H4 (cell line): Measurements from ENCODE around the gene SBK1. TPM values are rescaled to one million over a fixed set of nuclear protein-coding genes. Genes with fewer than 3 reads are reported as not detected.
"Not testable (repeated sequence)": the region's sequence is repeated elsewhere in the genome, so short reads cannot be mapped to it uniquely, and the experiment has no call there.

Source experiments
- DNase-seq: peaks from one replicate; pipeline ENCODE4 v3.0.0-alpha.2; 2015; ENCODE audit warnings: low spot score
- total RNA-seq: library from RNA; depleted of rRNA; stranded (reverse); fragments of >200 nt; shearing (Covaris generic); gene quantifications from 2 replicates; pipeline ENCODE4 v1.2.3, GENCODE V29; 2014; rRNA removed

The SBK1 gene
- 0.08 TPM in 1 of 2 replicates, not detected in the other for total RNA-seq

- DNase-seq, result peak; percentile 57
These were observed at the start of gene SBK1 for GRCh38 chr16:28291651-28292626. TSS of gene SBK1 (plus strand) at chr16:28292525. CDS start at chr16:28317392, 24,867 bp downstream.

GRCh38 chr16:28249483-28249882 lies 42.8 kb upstream of the SBK1 start:
- DNase-seq, result not testable (repeated sequence)

DNA sequence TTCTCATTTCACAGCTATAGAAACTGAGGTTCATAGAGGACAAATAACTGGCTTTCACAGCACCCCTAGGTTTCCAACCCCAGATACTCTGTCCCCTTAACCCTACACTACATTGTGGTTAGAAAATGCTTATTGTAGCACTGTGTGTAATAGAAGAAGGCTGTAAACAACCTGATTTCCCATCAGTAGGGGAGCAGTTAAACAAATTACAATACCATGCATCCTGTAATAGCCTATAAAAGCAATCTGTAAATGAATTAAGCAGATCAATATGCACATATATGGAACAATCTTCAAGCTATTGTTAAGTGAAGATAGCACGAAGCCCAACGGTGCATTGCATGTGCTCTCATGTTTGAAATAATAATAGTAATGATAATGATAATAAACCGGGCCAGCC lies 41.3 kb upstream of the SBK1 start:
- no peak for DNase-seq

GRCh38 chr16:28254158-28254557 lies 38.2 kb upstream of the SBK1 start:
- no peak for DNase-seq

GRCh38 chr16:28255838-28256237 lies 36.5 kb upstream of the SBK1 start:
- DNase-seq, result no peak

DNA sequence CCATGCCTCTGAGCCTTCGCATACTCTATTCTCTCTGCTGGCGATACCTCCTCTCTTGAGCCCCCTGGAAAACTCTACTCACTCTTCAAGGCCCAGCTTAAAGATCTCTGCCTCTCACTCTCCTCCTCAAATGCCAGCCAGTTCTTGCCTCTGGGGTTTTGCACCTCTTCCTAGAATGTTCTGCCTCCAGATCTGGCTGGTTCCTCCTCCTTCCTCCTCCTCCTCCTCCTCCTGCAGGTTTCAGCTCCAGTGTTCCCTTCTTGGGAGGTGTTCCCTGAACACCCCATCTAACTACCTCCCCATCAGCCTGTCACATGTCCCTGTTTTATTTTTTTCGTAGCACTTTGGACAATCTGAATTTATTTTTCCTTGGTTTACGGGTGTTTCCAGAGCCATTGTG lies 35.1 kb upstream of the SBK1 start:
- DNase-seq, result no peak

DNA sequence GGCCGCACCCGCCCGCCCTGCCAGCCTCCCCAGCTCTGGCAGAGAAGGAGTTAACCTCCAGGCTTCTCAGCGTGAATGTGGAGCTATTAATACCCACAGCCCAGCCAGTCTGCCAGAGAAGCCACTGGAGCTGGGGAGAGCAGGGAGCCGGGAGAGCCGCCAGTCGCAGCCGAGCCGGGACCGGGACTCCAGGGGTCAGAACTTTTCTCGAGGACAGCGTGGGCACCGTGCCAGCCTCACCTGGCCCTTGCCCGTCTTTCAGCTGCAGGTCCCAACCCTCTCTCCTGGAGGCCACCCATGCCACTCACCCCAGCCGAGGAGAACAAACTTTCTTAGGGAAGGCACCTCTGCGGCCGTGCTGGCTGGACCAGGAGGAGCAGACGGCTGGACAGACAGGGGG lies 33.8 kb upstream of the SBK1 start:
- DNase-seq, result no peak

DNA sequence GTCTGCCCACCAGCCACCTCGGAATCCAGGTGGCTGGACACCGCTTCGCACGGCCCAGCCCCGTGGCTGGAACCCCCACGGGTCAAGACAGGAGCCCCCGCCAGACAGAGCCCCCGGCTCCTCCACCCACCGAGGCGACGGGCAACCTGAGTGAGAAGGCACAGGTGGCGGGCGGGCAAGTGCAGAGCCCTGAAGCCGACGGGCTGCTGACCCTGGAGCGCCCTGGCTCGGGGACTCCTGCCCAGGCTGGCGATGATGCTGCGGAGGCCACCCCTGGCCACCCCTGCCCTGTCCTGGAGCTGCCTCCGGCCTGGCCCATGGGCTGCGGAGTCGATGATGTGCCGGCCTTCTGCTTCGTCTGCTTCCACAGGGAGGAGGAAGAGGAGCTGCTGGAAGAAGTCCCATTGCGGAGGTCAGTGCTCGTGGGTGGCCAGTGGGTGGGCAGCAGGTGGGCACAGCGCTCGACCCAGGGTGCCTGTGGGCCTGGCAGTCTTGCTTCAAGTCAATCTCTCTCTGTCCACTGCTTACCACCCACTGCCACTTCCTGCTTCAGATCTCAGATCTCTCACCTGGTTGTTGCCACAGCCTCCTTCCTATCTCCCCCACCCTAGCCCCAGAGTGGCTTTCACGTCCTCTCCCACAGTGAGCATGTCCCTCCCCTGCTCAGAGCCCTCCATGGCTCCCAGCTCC lies 33.1 kb upstream of the SBK1 start:
- DNase-seq, result no peak

DNA sequence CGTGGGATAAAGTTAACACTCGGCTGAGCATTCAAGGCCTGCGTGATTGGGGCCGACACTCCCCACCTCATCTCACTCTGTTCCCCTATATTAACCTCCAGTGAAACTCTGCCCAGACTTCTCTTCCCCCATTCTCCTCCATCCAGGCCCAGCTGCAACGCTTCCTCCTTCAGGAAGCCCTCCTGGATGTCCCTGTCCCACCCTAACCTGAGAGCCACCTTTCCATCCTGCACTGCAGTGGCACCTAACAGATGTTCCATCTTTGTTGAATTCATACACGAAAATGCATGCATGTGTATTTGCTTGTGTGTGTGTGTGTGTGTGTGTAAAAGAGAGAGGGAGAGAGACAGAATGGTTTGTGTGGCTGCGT lies 32.6 kb upstream of the SBK1 start:
- DNase-seq, result no peak

DNA sequence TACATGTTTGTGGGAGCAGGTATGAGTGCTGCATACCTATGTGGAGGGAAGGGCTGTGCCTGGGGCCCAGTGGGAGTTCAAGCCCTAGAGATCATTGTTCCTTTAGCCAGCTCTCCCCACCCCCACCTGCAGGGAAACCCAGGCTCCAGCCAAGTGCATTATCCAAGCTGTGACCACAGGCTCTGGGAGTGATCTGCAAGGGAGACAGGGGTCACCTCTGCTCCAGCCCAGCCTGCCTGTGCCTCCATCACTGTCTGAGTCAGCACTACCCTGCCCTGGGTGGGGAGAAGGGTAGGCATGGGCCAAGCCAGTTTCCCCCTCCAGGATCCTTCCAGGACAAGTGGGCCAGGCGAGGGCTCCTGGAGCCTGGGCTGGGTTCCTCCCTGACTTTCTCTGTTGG lies 32.1 kb upstream of the SBK1 start:
- DNase-seq, result no peak

DNA sequence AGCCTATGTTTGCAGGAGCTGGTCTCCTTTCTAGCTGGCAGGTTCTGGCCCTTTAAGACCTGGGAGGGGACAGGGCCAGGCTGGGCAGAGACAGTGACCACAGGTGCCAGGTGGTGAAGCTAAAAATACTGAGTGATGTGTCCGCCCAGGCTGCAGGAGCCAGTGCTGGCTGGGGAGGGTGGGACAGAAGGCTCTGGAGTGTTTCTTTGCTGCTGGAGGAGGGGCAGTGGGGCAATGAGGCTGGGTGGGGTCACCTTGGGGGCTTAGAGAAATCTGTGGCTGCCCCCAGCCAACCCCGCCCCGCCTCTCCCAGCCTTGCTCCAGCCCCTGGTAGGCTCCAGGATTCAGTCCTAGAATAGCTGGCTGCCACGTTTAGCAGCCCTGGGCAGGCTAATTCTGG lies 30.4 kb upstream of the SBK1 start:
- no peak for DNase-seq

- DNase-seq, result no peak
These were observed 29.0 kb upstream of the SBK1 start for GRCh38 chr16:28263305-28263704.

GRCh38 chr16:28264656-28265055 lies 27.7 kb upstream of the SBK1 start:
- peak; percentile 82 for DNase-seq

DNA sequence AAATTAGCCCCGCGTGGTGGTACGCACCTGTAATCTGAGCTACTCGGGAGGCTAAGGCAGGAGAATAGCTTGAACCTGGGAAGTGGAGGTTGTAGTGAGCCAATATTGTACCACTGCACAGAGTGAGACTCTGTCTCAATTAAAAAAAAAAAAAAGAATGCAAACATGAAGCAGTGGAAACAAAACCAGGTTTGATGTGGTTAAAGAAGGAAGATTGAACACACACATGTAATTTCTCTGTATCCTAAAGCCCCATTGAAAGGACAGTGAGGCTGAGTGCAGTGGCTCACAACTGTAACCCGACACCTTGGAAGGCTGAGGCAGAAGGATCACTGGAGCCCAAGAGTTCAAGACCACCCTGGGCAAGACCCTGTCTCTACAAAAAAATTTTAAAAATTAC lies 26.5 kb upstream of the SBK1 start:
- no peak for DNase-seq

DNA sequence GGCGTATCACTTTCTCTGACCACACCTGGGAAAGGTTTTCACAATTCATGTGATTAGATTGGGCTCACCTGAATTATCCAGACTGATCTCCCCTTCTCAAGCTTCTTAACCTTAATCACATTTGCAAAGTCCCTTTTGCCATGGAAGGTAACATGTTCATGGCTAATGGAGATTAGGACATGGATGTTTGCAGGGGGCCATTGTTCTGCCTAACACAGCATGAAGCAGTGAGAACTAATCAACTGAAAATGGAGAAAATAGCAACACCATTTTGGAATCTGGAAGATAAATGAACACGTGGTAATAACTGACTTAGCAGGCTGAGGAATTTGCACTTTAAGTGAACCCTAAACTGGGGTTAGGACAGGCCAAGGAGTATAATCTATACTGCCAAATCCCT lies 25.0 kb upstream of the SBK1 start:
- no peak for DNase-seq

- no peak for DNase-seq
These were observed 18.8 kb upstream of the SBK1 start for GRCh38 chr16:28273511-28273910.

DNA sequence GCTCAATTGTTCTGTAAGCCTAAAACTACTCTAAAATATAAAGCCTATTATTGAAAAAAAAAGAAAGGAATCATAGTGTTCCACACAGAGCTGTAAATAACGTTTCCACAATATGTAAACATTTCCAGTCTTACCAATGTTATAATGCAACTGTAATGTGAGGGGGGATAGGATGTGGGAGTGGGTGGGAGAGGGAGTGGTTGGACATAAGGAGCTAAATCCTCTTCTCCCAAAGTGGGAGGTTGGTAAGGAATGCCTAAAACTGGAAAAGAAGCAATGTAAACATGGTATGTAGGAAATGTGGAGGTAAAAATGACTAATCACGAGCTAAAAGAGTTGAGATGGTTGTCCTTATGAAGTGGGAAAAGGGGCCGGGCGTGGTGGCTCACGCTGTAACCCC lies 17.6 kb upstream of the SBK1 start:
- DNase-seq, result no peak

- DNase-seq, result no peak
These were observed 16.0 kb upstream of the SBK1 start for GRCh38 chr16:28276301-28276700.

DNA sequence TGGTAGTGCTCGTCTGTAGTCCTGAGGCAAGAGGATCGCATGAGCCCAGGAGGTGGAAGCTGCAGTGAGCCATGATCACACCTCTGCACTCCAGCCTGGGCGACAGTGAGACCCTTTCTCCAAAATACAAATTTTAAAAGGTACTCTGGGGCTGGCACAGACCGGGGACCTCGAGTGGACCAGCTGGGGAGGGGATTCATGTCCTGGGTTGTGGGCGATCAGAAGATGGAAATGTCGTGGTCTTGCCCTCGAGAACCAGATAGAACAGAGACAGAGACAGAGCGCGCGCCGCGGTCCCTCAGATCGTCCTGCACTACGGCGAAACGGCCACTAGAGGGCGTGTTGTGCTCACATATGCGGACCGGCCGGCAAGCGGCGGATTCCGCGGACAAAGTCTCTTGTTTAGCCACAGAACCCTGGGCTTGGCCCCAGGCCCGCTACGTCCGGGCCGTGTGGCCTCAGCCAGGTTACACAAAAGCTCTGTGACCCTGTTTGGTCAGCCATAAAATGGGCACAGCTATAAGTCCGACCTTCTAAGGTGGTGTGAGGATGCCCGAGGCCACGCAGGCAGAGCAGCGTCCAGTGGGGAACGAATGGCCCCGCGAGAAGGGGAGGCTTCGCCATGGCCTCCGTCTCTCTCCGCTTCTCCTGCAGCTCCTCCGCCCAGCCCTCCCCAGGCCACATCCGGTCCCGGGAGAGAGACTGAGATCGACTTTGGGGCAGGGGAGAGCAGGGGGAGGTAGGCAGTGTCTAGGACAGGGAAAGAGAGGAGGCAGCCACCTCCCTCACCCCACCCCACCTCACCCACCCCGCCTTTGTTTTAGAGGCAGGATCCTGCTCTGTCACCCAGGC lies 14.6 kb upstream of the SBK1 start:
- DNase-seq, result peak; percentile 68

GRCh38 chr16:28279006-28279405 lies 13.3 kb upstream of the SBK1 start:
- no peak for DNase-seq

DNA sequence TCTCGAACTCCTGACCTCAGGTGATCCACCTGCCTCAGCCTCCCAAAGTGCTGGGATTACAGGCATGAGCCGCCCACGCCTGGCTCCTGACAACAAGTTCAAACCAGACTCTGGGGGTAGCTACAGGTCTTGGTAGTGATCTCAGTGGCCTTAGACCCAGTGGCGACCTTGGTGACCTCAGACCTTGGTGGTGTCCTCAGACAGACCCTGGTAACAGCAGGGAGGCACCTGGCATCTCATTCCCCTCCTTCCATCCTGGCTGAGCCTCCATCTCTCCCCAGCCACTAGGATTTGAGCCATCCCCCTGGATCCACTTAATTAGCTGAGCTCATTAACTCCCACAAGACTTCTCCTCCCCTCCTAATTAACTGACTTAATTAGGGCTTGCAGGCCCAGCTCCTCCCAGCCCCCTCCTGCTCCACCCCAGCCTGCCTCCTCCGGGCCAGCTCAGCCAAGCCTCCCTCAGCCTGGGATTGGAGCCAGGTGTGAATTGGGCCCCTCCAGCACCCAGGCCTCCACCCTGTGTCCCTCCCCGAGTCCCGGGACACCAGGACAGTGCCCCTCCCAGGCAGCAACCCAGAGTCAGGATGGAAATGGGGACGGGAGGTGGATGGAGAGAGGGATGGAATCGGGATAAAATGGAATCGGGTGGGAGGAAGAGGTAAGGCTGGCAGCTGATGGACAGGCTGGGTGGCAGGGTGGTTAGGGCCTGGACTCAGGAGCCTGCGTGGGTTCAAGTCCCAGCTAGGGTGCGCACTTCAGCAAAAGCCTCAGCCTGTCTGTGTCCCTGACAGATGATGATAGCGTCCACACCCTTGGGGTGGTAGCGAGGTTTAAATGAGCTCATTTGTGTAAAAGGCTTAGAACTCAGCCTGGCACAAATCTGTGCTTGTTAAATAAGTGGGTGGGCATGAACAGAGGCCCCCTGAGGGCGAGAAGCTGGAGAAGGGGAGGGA lies 11.2 kb upstream of the SBK1 start:
- no peak for DNase-seq
